Heart right ventricle (tissue), 16 donors: Measurements from ENCODE around the gene SYK. TPM values are rescaled to one million over a fixed set of nuclear protein-coding genes. Genes with fewer than 3 reads are reported as not detected.

Source experiments
- ATAC-seq, 8 donors: fragments of 200-7000 bp; cut with Tn5 transposase; one replicate each; pipeline ENCODE4 v1.9.1; 2020; ENCODE audit warnings: mild to moderate bottlenecking in 8 of 8, moderate library complexity in 8 of 8, moderate number of reproducible peaks in 1 of 8
- DNase-seq, 2 donors: peaks; one replicate each; pipeline ENCODE4 v3.0.0-alpha.2; 2020
- H3K27ac ChIP-seq, 10 donors: fragments of 200-600 bp; sonication (generic) in 2 of 10; one replicate each; pipeline versions ENCODE4 v1.5.0 to v1.8.0; 2020 to 2022; ENCODE audit warnings: mild to moderate bottlenecking in 3 of 10
- H3K27me3 ChIP-seq, 7 donors: fragments of 200-600 bp; one replicate each; pipeline ENCODE4 v1.8.0; 2021 to 2022; ENCODE audit warnings: mild to moderate bottlenecking in 2 of 7
- H3K36me3 ChIP-seq, 9 donors: fragments of 200-600 bp; sonication (generic) in 1 of 9; one replicate each; pipeline versions ENCODE4 v1.5.0 to v1.8.0; 2020 to 2022; ENCODE audit warnings: mild to moderate bottlenecking in 2 of 9
- H3K4me1 ChIP-seq, 9 donors: fragments of 200-600 bp; sonication (generic) in 1 of 9; one replicate each; pipeline versions ENCODE4 v1.5.0 to v1.8.0; 2020 to 2022; ENCODE audit warnings: mild to moderate bottlenecking in 4 of 9
- H3K4me3 ChIP-seq, 10 donors: fragments of 200-600 bp; sonication (generic) in 2 of 10; one replicate each; pipeline versions ENCODE4 v1.5.0 to v1.8.0; 2020 to 2022; ENCODE audit warnings: mild to moderate bottlenecking in 7 of 10, moderate library complexity in 2 of 10
- H3K9me3 ChIP-seq, 11 donors: fragments of 200-600 bp in 10 of 11; sonication (generic) in 2 of 11; one replicate each; pipeline versions ENCODE4 v1.5.0 to v1.8.0; 2013 to 2022; ENCODE audit warnings: mild to moderate bottlenecking in 2 of 11, control low read depth in 1 of 11, moderate library complexity in 1 of 11
- CTCF ChIP-seq, 9 donors: fragments of 200-600 bp; sonication (generic) in 2 of 9; IDR thresholded peaks; one replicate each; pipeline versions ENCODE4 v1.5.0 to v1.8.0; 2021 to 2022; ENCODE audit warnings: antibody characterized with exemption in 9 of 9, mild to moderate bottlenecking in 5 of 9, moderate library complexity in 1 of 9
- whole genome bisulfite sequencing, 2 donors: extraction: QIAGEN DNeasy Blood & Tissue Kit; methylation state at CpG; one replicate each; pipeline ENCODE4 v1.1.7; 2013; ENCODE audit warnings: inconsistent platforms in 1 of 2; 5-methylcytosine and 5-hydroxymethylcytosine counted together
- intact Hi-C, 10 donors: fragments of 100-400 bp; cut with DNase I; formaldehyde crosslinking; loops; one replicate each; pipeline versions ENCODE4 v1.11.1 to v1.14.2; 2022
- polyA plus RNA-seq, 2 donors: library from polyadenylated mRNA; stranded (reverse); fragments of 200-250 nt; gene quantifications; one replicate each; pipeline ENCODE4 v1.2.3, GENCODE V29; 2013
- total RNA-seq, 10 donors: library from RNA; stranded (reverse); fragmentation: NEBNext Ultra II Directional in 3 of 10; extraction: Animal tissue kit (Norgen Biotek cat#: 25700) in 3 of 10; gene quantifications; one replicate each; pipeline versions ENCODE4 v1.2.1 to v1.2.4, GENCODE V29; 2021 to 2023
- donor health status: Arrhythmogenic right ventricular cardiomyopathy.
- donor health status: ischemic (EF 13 %, LVEDD 7.1; RV severe dilation, severe dysfunction).
- donor health status: healthy with polysubstance abuse.
- donor health status: DM: no; HTN: yes; CAD: no.
- donor health status: DM: no; HTN: no; CAD: no.
- donor health status: ischemic (EF 25% LVEDD 6.9; RV normal size, moderate dysfunction).
- donor health status: ischemic (EF 25% LVEDD 5.7; RV mildly dilated, moderate dysfunction).
- donor health status: healthy.
- donor health status: DM: yes; HTN: yes; CAD: no.
- donor health status: Ischemic cardiomyopathy.
- donor health status: ischemic (EF 35%, LVEDD 5.7; RV mildly dilated, moderate dysfunction).
- donor health status: nonischemic (EF 11% LVEDD 7.7; RV severe dilation, severe dysfunction).
- donor health status: DM: yes; HTN: yes; CAD: no.
- donor health status: PGD.
- donor health status: ischemic (EF 29% LVEDD 5.4; RV normal size, mild dysfunction).
- donor health status: nonischemic (EF 23%, LVEDD 6.1; RV moderate dilation, normal function).

The SYK gene
- total and polyA plus RNA-seq, 12 donors = 0.96 to 26.1 (median 2.3) TPM

DNA sequence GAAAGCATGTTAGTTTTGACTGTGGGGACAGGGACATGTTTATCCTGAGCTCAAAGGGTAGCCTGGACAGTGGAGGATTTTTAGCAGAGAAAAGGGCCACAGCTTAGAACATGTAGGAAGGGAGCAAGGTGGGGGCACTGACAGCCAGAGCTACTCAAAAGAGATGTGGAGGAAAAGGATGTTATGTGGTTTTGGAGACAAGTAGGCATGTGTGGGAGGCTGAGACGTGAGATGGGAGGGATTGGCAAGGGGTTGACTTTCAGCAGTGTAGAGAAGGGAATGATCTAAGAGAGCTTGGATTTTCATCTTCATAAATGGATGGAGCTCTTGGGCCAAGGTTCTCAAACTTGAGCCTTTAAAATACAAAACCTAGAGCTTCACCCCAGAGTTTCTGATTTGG is 24.0 kb downstream of the SYK start:
- DNase-seq (no peak), ATAC-seq (no peak)
- intact Hi-C loops = no loop called here
- Histone ChIP-seq H3K27ac (no peak overlapping the region), H3K4me1 (peaks cover 0 to 31% (median 0%) of the 10 kb centered on the region in 9 donors), H3K9me3 (peaks cover 0 to 9% (median 0%) of the 10 kb centered on the region in 11 donors), H3K36me3 (no peaks in the 10 kb centered on the region), H3K27me3 (peaks cover 0 to 27% (median 0%) of the 10 kb centered on the region in 7 donors), H3K4me3 (no peak overlapping the region)
- 54 to 59% methylated on average over 1 of the region's 1 CpG for WGBS, 2 donors
- TF ChIP-seq CTCF (IDR thresholded peaks at IDR 0.05) = no peak

DNA sequence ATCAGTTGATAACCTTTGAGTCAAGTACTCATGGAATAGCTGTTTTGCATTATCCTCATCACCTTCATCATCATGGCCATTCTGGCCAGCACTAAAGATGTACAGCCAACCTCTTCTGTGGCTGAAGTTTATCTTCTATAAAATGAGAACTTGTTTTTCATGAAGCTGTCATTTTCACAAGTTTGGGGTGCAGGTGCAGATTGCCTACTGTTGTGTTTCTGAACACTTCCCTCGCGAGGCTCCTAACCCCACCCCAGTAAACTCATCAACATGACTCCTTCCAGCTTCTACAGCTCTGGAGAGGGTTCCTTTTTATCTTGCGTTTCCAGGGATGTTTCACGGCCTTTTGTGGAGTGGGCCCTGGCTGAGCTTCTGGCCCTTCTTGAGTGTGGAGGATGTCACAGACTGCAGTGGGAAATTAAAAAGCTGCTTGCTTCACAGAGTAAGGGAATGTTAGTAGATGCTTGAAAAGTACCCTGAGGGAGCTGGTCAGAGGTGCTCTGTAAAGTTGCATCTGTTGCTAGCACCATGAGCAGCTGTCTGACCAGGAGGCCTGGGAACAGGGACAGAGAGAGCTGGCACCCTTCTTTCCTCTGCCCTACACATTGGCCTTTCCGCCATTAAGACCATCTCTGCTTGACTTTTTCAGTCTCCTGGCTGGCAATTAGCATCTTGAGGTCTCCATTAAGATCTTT is 24.9 kb downstream of the SYK start:
- Histone ChIP-seq H3K27me3 (peaks cover 0 to 27% (median 0%) of the 10 kb centered on the region in 7 donors), H3K36me3 (no peaks in the 10 kb centered on the region), H3K9me3 (peaks cover 0 to 9% (median 0%) of the 10 kb centered on the region in 11 donors), H3K4me1 (peaks cover 0 to 28% (median 0%) of the 10 kb centered on the region in 9 donors), H3K27ac (peak overlapping the region in 1 of 10 donors; percentile 54), H3K4me3 (no peak overlapping the region)
- no peak for TF ChIP-seq CTCF (IDR thresholded peaks at IDR 0.05)
- WGBS, 2 donors = 90 to 91% methylated on average over 5 of the region's 5 CpGs
- no peak for DNase-seq
- intact Hi-C loops = no loop called here
- ATAC-seq = no peak

- ATAC-seq (peak in 5 of 8 donors; percentile 34 to 62 (median 45)), DNase-seq (no peak)
- 46 to 51% methylated on average over 8 of the region's 8 CpGs for WGBS, 2 donors
- Histone ChIP-seq H3K4me3 (no peak overlapping the region), H3K27ac (peak overlapping the region in 1 of 10 donors; percentile 64), H3K4me1 (peaks cover 0 to 28% (median 0%) of the 10 kb centered on the region in 9 donors), H3K36me3 (no peaks in the 10 kb centered on the region), H3K27me3 (peaks cover 0 to 27% (median 0%) of the 10 kb centered on the region in 7 donors), H3K9me3 (peaks cover 0 to 9% (median 0%) of the 10 kb centered on the region in 11 donors)
- intact Hi-C loops = no loop called here
- TF ChIP-seq CTCF (IDR thresholded peaks at IDR 0.05) = no peak
Observed at GRCh38 chr9:90827181-90827871, 25.7 kb downstream of the SYK start.

- H3K4me3 ChIP-seq = no peak overlapping the region
- TF ChIP-seq CTCF (IDR thresholded peaks at IDR 0.05) = no peak
- H3K27me3 ChIP-seq = peaks cover 0 to 27% (median 0%) of the 10 kb centered on the region in 7 donors
- peaks cover 0 to 36% (median 0%) of the 10 kb centered on the region in 9 donors for H3K4me1 ChIP-seq
- H3K36me3 ChIP-seq = no peaks in the 10 kb centered on the region
- peaks cover 0 to 7% (median 0%) of the 10 kb centered on the region in 11 donors for H3K9me3 ChIP-seq
- 83 to 91% methylated on average over 5 of the region's 5 CpGs for WGBS, 2 donors
- no peak for DNase-seq
- ATAC-seq = no peak
- H3K27ac ChIP-seq = no peak overlapping the region
- intact Hi-C loops = no loop called here
Observed at GRCh38 chr9:90830051-90830450, 28.4 kb downstream of the SYK start.
